Astrocyte (in vitro differentiated cells and primary cell): Measurements from ENCODE around the gene CHRNE. TPM values are rescaled to one million over a fixed set of nuclear protein-coding genes. Genes with fewer than 3 reads are reported as not detected.
A peak's percentile ranks its signal among the peaks of the same experiment; 100 is the strongest.

Experiments
- DNase-seq: peaks from one replicate; pipeline ENCODE4 v3.0.0-alpha.2; 2010; ENCODE audit warnings: low read depth
- FAIRE-seq: peaks from 2 replicates; lab custom pipeline; 2011; peaks lifted over from hg19 to GRCh38; lab: Jason Lieb, UNC
- H2AFZ ChIP-seq: 2 replicates; pipeline ENCODE4 v1.6.0; 2012; ENCODE audit warnings: low read depth, low read length, inconsistent platforms
- H3K27ac ChIP-seq: 2 replicates; pipeline ENCODE4 v1.5.1; 2011; ENCODE audit warnings: low read depth, low read length, inconsistent platforms
- H3K27me3 ChIP-seq: 2 replicates; pipeline ENCODE4 v1.6.0; 2011; ENCODE audit warnings: low read length, inconsistent platforms; ENCODE audit not compliant: insufficient read depth
- H3K36me3 ChIP-seq: 2 replicates; pipeline ENCODE4 v1.5.1; 2011; ENCODE audit warnings: low read length, inconsistent platforms; ENCODE audit not compliant: insufficient read depth
- H3K4me1 ChIP-seq: 2 replicates; pipeline ENCODE4 v1.5.1; 2011; ENCODE audit warnings: low read length, inconsistent platforms; ENCODE audit not compliant: insufficient read depth
- H3K4me2 ChIP-seq: 2 replicates; pipeline ENCODE4 v1.6.0; 2012; ENCODE audit warnings: low read length, inconsistent platforms
- H3K4me3 ChIP-seq: 2 replicates; pipeline ENCODE4 v1.5.1; 2011; ENCODE audit warnings: low read depth, mild to moderate bottlenecking, low read length, inconsistent platforms; ENCODE audit not compliant: insufficient read depth
- H3K79me2 ChIP-seq: 2 replicates; pipeline ENCODE4 v1.6.0; 2012; ENCODE audit warnings: mild to moderate bottlenecking, low read length, inconsistent platforms; ENCODE audit not compliant: insufficient read depth
- H3K9ac ChIP-seq: 2 replicates; pipeline ENCODE4 v1.6.0; 2012; ENCODE audit warnings: mild to moderate bottlenecking, low read length, inconsistent platforms
- H3K9me3 ChIP-seq: 2 replicates; pipeline ENCODE4 v1.5.1; 2012; ENCODE audit warnings: low read depth, mild to moderate bottlenecking, low read length, inconsistent platforms; ENCODE audit not compliant: insufficient read depth
- H4K20me1 ChIP-seq: 2 replicates; pipeline ENCODE4 v1.6.0; 2012; ENCODE audit warnings: low read length, inconsistent platforms; ENCODE audit not compliant: insufficient read depth
- H3K27ac Mint-ChIP-seq: one replicate; pipeline ENCODE4 v1.8.0; 2021; ENCODE audit warnings: mild to moderate bottlenecking, mixed read lengths; ENCODE audit not compliant: unreplicated experiment
- H3K27me3 Mint-ChIP-seq: one replicate; pipeline ENCODE4 v1.8.0; 2021; ENCODE audit warnings: low read depth, mixed read lengths; ENCODE audit not compliant: unreplicated experiment
- H3K36me3 Mint-ChIP-seq: one replicate; pipeline ENCODE4 v1.8.0; 2021; ENCODE audit warnings: low read depth, mixed read lengths; ENCODE audit not compliant: unreplicated experiment
- H3K4me1 Mint-ChIP-seq: one replicate; pipeline ENCODE4 v1.8.0; 2021; ENCODE audit warnings: low read depth, mixed read lengths; ENCODE audit not compliant: unreplicated experiment
- H3K4me3 Mint-ChIP-seq: one replicate; pipeline ENCODE4 v1.8.0; 2021; ENCODE audit warnings: mild to moderate bottlenecking, moderate library complexity, mixed read lengths; ENCODE audit not compliant: unreplicated experiment
- H3K9me3 Mint-ChIP-seq: one replicate; pipeline ENCODE4 v1.8.0; 2021; ENCODE audit warnings: mild to moderate bottlenecking, mixed read lengths; ENCODE audit not compliant: unreplicated experiment
- EZH2 ChIP-seq: IDR thresholded peaks from 2 replicates; pipeline ENCODE4 v1.6.1; 2012; ENCODE audit warnings: mild to moderate bottlenecking, low read length, inconsistent platforms; ENCODE audit not compliant: insufficient read depth
- total RNA-seq: library from RNA; stranded (reverse); gene quantifications from 2 replicates; pipeline ENCODE4 v1.2.1, GENCODE V29; 2021
- TF ChIP-seq, protein P1 (sequence below): IDR thresholded peaks from 2 replicates; pipeline ENCODE4 v1.5.1; 2011; ENCODE audit warnings: low read depth, mild to moderate bottlenecking, inconsistent platforms, low read length, moderate library complexity; ENCODE audit not compliant: insufficient read depth

The CHRNE gene
- total RNA-seq, 1 donor from 2014 or later: 0.20 TPM

DNA sequence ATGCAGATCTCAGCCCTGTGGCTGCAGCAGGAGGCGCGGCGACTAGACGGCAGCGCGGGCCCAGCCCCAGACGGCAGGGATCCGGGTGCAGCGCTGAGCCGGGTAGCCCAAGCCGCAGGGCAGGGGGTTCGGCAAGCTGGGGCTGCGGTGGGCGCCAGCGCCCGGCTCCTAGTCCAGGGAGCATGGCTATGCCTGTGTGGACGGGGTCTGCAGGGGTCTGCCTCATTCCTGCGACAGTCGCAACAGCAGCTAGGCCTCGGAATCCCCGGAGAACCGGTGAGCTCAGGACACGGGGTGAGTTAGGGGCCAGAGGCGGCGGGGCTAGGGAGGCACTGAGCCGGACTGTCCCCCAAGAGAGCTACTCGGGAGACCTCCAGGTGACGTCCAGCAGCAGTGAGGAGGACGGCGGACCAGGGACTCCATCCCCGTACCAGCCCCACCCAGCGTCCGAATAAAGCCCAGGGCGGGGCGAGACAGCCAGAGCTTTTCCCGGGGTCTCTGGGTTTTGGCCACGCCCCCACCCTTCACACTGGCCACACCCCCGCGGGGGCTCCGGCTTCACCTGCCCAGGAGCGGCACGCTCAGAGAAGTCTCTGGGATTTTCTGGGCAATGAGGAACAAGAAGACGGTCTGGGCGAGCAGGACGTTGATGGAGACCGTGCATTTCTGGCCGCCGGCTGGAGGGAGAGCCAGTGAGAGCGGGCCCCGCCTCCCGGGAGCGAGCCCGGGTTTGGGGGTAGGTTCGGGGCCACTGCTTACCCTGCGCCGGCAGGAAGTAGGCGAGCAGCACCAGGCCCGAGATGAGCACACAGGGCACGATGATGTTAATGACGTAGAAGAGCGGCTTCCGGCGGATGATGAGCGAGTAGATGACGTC is 2.4 kb downstream of the CHRNE start:
- Mint-ChIP-seq H3K27ac (no peak overlapping the region), H3K4me3 (no peak overlapping the region), H3K4me1 (no peaks in the 10 kb centered on the region), H3K27me3 (no peaks in the 10 kb centered on the region), H3K36me3 (peaks cover 22% of the 10 kb centered on the region), H3K9me3 (no peaks in the 10 kb centered on the region)
- Histone ChIP-seq H2AFZ (peak overlapping the region; percentile 35), H3K9me3 (no peaks in the 10 kb centered on the region), H3K79me2 (no peaks in the 10 kb centered on the region), H3K27me3 (peaks cover 2% of the 10 kb centered on the region), H3K27ac (no peak overlapping the region), H4K20me1 (peaks cover 7% of the 10 kb centered on the region), H3K4me3 (peak overlapping the region; percentile 53), H3K9ac (peak overlapping the region; percentile 23), H3K4me1 (peaks cover 6% of the 10 kb centered on the region), H3K36me3 (peaks cover 2% of the 10 kb centered on the region), H3K4me2 (peak overlapping the region; percentile 78)
- no peak for DNase-seq
- no peak for FAIRE-seq
- TF ChIP-seq, protein P1, sequence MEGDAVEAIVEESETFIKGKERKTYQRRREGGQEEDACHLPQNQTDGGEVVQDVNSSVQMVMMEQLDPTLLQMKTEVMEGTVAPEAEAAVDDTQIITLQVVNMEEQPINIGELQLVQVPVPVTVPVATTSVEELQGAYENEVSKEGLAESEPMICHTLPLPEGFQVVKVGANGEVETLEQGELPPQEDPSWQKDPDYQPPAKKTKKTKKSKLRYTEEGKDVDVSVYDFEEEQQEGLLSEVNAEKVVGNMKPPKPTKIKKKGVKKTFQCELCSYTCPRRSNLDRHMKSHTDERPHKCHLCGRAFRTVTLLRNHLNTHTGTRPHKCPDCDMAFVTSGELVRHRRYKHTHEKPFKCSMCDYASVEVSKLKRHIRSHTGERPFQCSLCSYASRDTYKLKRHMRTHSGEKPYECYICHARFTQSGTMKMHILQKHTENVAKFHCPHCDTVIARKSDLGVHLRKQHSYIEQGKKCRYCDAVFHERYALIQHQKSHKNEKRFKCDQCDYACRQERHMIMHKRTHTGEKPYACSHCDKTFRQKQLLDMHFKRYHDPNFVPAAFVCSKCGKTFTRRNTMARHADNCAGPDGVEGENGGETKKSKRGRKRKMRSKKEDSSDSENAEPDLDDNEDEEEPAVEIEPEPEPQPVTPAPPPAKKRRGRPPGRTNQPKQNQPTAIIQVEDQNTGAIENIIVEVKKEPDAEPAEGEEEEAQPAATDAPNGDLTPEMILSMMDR: no peak
- peak; percentile 73 for TF ChIP-seq EZH2

DNA sequence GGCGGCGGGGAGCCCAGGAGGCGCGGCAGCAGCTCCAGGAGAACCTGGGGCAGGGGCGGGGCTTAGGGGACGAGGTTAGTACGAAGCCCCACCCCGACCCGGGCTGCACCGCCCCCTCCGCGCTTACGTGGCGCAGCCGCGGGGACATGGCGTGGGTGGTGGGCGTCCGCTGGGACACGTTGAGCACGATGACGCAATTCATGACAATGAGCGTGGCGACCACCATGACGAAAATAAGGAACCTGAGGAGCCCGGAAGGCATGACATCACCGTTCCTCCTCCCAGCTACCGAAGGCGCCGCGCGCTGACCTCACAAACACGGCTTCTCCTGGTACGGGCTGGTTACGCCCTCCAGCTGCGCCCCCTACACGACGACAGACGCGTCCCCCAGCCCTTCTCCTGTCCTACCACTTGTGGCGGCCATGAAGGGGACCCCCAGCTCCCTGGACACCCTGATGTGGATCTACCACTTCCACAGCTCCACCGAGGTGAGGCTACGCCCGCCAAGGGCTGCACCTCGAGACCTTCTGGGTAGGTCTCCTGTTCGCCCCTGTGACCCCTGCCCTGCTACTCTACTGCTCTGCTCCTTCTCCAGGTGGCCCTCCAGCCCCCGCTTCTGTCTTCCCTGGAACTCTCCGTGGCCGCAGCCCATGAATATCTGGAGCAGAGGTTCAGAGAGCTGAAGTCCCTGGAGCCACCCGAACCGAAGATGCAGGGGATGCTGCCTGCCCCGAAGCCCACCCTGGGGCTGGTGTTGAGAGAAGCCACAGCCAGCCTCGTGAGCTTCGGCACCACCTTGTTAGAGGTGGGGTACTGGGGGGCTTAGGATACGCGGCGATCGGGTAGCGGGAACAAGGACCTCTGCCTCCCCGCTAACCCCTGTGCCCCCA is 3.3 kb downstream of the CHRNE start, which contains the start of gene C17orf107:
TSS of gene C17orf107 (plus strand) at position 196 of the 890 bp plus-strand sequence. CDS start at position 423, 227 bp downstream.
- no peaks in the 10 kb centered on the region for H3K4me1 Mint-ChIP-seq
- DNase-seq (peak; percentile 79), FAIRE-seq (no peak)
- H3K36me3 ChIP-seq: peaks cover 6% of the 10 kb centered on the region
- H3K9me3 ChIP-seq: no peaks in the 10 kb centered on the region
- peaks cover 2% of the 10 kb centered on the region for H3K27me3 ChIP-seq
- peak within 1 kb of the TSS; percentile 67 for H3K9ac ChIP-seq
- H3K4me3 ChIP-seq: peak within 1 kb of the TSS; percentile 53
- H3K4me1 ChIP-seq: peaks cover 6% of the 10 kb centered on the region
- no peak for TF ChIP-seq EZH2
- TF ChIP-seq, protein P1: no peak
- H3K4me3 Mint-ChIP-seq: peak within 1 kb of the TSS; percentile 80
- peak within 1 kb of the TSS; percentile 57 for H2AFZ ChIP-seq
- no peak within 1 kb of the TSS for H3K27ac ChIP-seq
- H3K79me2 ChIP-seq: no peaks in the 10 kb centered on the region
- no peaks in the 10 kb centered on the region for H3K27me3 Mint-ChIP-seq
- H4K20me1 ChIP-seq: peaks cover 7% of the 10 kb centered on the region
- peak within 1 kb of the TSS; percentile 66 for H3K27ac Mint-ChIP-seq
- H3K36me3 Mint-ChIP-seq: peaks cover 22% of the 10 kb centered on the region
- peak within 1 kb of the TSS; percentile 78 for H3K4me2 ChIP-seq
- H3K9me3 Mint-ChIP-seq: no peaks in the 10 kb centered on the region
